Measurements from ENCODE around the gene VPS37C.

DNA sequence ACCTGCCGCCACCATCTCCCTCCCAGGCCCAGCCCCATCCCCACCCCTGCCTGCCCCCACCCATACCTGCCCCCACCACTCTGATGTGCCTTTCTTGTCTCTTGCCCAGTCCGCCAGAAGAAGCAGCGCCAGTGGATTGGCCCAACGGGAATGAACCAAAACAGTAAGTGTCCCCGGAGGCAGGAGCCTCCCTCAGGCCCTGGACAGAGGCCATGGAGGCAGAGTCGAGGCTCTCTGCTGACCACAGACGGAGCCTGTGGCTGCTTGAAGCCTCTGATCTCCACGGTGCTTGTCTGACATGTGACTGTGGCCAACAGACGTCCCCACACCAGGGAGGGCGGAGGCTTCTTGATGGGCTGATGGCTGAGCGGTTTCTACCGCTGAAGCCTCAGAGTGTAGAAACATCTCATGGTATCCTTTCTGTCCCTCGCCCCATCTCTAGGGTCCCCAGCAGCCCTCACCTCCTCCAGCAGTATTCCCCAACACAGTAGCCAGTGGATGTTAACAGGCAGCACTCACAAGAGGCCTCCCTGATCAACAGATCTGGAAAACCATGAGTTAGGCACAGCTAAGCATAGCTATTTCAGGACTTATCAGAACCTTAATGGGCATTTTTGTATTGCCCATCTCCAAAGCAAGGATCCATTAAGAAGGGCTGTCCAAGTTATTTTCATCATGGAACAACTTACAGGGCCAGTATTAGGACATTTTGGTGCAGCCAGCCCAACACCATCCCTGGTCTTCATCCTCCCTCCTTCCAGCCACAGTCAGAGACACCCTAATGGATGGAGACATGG, 37.3 kb downstream of the VPS37C start:
- TF ChIP-seq MEF2A (IDR thresholded peaks at IDR 0.05; ENCODE audit: control insufficient read depth, low read depth, low read length) = no peak
- TF ChIP-seq, protein P1, sequence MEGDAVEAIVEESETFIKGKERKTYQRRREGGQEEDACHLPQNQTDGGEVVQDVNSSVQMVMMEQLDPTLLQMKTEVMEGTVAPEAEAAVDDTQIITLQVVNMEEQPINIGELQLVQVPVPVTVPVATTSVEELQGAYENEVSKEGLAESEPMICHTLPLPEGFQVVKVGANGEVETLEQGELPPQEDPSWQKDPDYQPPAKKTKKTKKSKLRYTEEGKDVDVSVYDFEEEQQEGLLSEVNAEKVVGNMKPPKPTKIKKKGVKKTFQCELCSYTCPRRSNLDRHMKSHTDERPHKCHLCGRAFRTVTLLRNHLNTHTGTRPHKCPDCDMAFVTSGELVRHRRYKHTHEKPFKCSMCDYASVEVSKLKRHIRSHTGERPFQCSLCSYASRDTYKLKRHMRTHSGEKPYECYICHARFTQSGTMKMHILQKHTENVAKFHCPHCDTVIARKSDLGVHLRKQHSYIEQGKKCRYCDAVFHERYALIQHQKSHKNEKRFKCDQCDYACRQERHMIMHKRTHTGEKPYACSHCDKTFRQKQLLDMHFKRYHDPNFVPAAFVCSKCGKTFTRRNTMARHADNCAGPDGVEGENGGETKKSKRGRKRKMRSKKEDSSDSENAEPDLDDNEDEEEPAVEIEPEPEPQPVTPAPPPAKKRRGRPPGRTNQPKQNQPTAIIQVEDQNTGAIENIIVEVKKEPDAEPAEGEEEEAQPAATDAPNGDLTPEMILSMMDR (IDR thresholded peaks at IDR 0.05 in 2 of 3, conservative IDR thresholded peaks at IDR 0.05 in 1 of 3; ENCODE audit: insufficient read depth in 2 of 3, low read depth in 1 of 3, low read length in 3 of 3) = no peak
- TF ChIP-seq DDX20 (tag; IDR thresholded peaks at IDR 0.05; ENCODE audit: low read depth) = no peak
- TF ChIP-seq, protein P2, sequence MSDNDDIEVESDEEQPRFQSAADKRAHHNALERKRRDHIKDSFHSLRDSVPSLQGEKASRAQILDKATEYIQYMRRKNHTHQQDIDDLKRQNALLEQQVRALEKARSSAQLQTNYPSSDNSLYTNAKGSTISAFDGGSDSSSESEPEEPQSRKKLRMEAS (CRISPR knock-in tag; IDR thresholded peaks at IDR 0.05) = no peak
- TF ChIP-seq ZNF695 (CRISPR knock-in tag; IDR thresholded peaks at IDR 0.05) = no peak
- no peak for TF ChIP-seq EZH2 (IDR thresholded peaks at IDR 0.05; ENCODE audit: borderline replicate concordance, low read depth, low read length)
- TF ChIP-seq, protein P3, sequence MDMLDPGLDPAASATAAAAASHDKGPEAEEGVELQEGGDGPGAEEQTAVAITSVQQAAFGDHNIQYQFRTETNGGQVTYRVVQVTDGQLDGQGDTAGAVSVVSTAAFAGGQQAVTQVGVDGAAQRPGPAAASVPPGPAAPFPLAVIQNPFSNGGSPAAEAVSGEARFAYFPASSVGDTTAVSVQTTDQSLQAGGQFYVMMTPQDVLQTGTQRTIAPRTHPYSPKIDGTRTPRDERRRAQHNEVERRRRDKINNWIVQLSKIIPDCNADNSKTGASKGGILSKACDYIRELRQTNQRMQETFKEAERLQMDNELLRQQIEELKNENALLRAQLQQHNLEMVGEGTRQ (CRISPR knock-in tag; IDR thresholded peaks at IDR 0.05) = no peak
- TF ChIP-seq POU5F1 (IDR thresholded peaks at IDR 0.05; ENCODE audit: borderline replicate concordance, low read depth, low read length, partially characterized antibody) = no peak
- no peak for TF ChIP-seq TBL1XR1 (IDR thresholded peaks at IDR 0.05; ENCODE audit: low read length in 2 of 2)
- no peak for TF ChIP-seq PURB (CRISPR knock-in tag; IDR thresholded peaks at IDR 0.05; ENCODE audit: low read depth)
- TF ChIP-seq HMG20A (CRISPR knock-in tag; conservative IDR thresholded peaks at IDR 0.05) = no peak
- TF ChIP-seq RBM15 (IDR thresholded peaks at IDR 0.05; ENCODE audit: insufficient read depth, low read length) = no peak
